C1 segment of cervical spinal cord (tissue), 14 donors: ENCODE results near the gene RPS2.
"Not testable (repeated sequence)": the region's sequence is repeated elsewhere in the genome, so short reads cannot be mapped to it uniquely, and the experiment has no call there.

Experiments
- DNase-seq, 14 donors: peaks; one replicate each; lab custom pipeline; 2025; lab: John Stamatoyannopoulos, UW

The RPS2 gene

DNA sequence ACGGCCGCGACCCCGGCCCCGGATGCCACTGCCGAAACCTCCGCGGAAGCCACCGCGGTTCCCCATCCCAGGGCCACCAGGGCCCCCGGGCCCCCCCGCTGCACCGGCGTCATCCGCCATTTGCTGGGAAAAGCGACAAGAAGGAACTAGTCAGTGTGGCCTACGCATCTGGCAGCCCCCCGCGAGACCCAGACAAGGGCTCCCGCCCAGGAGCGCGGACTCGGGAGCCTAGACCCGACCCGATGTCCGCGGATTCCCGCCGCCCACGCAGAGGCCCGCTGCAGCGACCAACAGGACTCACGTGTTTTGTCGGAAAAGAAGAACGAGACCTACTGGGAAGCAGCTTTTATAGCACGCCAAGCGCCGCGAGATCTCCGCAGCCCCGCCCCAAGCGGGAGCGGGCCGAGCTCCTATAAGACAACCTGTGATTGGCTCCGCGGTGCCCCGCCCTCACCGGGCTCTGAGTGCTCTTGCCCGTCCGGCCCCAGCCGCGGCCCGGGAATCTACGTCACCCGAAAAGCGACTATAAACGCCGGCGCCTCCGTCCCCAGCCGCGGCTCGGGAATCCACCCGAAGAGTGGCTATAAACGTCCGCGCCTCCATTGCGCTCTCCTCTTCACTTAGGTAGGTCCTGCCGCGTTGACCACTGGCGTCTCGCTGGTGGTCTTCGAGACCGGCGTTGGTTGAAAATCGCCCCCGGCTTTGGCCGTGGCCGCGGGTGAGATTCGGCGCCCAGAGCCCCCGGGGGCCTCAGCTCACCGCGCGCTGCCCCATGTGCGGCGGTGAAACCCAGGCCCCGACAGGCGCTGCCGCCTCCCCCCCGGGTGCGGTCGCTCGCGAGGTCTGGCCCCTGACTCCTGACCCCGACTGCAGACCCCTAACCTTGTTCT lies at the start of gene RPS2:
Gene RPS2 (minus strand): TSS at position 321 of the 890 bp plus-strand sequence. CDS start 201 bp downstream, at position 120.
- DNase-seq = peak; percentile 79 to 99 (median 94)

GRCh38 chr16:2013527-2013926 lies 48.9 kb upstream of the RPS2 start:
- no peak for DNase-seq

DNA sequence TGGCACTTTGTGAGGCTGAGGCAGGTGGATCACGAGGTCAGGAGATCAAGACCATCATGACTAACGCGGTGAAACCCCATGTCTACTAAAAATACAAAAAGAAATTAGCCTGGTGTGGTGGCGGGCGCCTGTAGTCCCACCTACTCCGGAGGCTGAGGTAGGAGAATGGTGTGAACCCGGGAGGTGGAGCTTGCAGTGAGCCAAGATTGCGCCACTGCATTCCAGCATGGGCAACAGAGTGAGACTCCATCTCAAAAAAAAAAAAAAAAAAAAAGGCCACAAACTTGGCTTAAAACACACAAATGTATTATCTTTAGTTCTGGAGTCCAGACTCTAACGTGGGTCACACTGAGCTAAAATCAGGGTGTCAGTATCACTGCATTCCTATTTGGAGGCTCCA lies 47.1 kb upstream of the RPS2 start:
- not testable (repeated sequence) for DNase-seq

GRCh38 chr16:2009791-2010510 lies 45.3 kb upstream of the RPS2 start, which contains the start of gene ZNF598:
Gene ZNF598, minus strand, starts transcription at chr16:2009821.
- DNase-seq = peak in 13 of 14 donors; percentile 32 to 88 (median 68)

DNA sequence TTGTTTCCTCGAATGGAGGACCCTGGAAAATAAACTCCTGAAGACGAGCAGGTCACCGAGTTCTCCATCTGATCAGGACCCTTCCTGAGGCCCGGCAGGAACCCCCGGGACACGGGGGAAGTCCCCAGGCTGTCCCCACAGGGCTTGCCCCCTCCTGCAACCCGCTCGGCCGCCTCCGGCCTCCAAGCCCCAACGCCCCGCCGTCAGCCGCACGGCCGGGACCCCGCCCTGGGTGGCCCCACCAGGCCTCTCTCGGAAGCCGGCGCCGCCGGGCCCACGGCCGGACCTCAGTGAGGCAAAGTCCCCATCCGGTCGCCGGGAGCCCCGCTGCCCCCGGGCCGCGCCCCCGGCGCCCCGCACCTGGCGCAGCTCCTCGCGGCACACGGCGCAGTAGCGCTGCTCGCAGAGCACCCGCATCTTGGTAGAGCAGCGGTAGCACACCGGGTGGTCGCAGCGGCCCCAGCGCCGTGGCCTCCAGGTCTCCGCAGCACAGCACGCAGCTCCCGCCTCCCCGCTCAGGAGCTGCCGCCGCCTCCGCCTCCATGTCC lies 44.6 kb upstream of the RPS2 start:
- DNase-seq = peak in 1 of 14 donors; percentile 35

DNA sequence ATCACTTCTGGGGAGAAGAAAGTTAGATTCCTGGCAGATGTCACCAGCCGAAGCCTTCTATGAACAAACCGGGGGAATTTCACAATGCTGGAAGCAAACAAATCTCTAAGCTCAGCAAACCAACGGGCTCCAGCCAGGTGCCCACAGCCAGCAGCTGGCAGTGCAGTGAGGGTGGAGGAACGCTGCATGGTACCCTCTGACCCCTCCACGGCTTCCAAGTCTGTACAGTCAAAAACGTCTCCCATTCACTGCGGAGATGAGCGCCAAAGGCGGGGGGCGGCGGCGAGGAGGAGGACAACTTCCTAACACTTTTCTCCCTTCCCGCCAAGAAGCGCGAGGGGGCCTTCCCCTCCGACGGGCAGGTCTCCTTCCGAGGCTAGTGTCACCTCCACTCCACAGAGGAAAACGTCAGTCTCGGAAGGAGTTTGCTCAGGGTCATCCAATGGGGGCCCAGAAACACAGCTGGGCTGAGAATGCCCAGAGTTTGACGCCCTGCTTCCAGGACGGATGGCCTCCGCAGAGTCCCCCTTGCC lies 44.1 kb upstream of the RPS2 start:
- no peak for DNase-seq

GRCh38 chr16:2008009-2008526 lies 43.4 kb upstream of the RPS2 start:
- DNase-seq = no peak

DNA sequence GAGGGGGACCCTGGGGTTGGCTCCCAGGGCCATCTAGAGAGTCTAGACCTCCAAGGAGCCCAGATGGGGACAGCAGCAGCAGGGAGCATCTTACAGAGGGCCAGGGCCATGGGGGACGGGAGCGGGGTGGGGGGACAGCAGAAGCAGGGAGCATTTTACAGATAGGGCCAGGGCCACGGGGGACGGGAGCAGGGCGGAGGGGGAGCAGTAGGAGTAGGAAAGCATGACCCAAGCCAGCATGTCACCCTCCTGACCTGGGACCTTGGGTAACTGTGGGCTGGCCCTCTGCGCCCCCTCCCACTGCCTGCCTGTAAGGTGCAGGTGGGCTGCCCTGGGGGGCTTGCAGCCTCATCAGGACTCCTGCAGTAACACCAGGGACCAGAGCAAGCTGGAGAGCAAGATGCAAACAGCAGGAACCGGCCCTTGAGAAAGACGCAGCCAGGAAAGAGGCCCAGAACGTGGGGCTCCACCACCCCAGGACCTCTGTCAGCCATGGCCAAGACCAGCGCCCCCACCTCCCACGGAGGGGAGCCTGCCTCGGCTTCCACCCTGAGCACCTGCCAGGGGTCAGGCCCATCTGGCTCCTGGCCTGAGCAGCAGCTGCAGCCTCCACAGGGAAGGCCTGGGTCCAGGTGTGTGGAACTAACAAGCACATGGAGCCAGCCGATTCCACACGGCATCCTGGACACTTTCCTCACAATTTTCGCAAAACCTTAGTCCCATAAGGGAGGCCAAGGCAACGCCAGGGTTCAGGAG lies 42.6 kb upstream of the RPS2 start:
- DNase-seq = no peak

GRCh38 chr16:2006317-2006716 lies 41.7 kb upstream of the RPS2 start:
- no peak for DNase-seq

DNA sequence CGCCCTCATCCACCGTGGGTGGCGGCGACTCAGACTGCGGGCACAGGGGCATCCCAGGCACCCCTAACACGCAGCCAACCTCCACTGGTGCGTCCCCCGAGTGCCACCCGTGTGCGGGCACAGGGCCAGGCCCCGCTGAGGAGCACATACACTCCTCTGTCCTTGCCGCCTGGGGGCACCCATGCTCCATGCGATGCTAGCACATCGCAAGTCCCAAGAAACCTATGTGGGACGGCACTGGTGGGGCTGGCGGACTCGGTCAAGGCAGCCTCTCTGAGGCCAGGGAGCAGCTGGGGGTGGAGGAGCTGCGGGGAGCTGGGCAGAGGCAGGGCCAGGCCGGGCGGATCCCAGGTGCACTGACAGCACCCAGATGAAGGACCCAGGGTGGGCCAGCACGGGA lies 41.0 kb upstream of the RPS2 start:
- DNase-seq = peak in 1 of 14 donors; percentile 63

DNA sequence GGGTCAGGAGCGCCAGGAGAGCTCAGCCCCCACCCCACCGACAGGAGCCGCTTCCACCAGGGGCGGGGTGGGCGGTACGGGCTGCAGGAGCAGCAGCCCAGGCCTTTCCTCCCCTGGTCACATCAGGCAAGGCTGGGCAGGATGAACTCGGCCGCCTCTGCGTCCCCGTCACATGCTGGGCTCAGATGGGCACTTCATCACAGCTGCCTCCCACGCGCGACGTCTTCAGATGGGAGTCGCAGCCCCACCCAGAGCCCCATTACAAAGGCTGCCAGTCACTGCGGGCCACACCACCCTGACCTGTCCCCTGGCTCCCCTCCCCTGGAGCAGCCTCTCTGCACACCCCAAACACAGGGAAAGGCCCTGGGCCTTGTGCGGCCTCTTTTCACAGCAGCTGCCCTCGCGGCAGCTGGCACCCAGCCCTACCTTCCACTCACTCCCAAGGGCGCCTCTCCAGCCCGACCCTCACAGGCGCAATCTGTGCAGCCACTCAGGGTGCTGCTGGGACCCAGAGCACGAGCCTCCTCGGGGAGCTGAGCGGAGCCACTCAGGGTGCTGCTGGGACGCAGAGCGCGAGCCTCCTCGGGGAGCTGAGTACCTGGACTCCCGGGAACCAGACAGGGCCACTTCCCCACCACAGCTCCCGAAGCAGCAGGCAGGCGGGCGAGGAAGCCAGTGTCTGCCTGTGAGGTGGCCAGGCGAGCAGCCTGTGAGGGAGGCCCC lies 40.3 kb upstream of the RPS2 start:
- no peak for DNase-seq

- peak in 10 of 14 donors; percentile 11 to 77 (median 50) for DNase-seq
Observed at GRCh38 chr16:2003827-2004641, 39.4 kb upstream of the RPS2 start.

- no peak for DNase-seq
Observed at GRCh38 chr16:2003231-2003826, 38.7 kb upstream of the RPS2 start.

DNA sequence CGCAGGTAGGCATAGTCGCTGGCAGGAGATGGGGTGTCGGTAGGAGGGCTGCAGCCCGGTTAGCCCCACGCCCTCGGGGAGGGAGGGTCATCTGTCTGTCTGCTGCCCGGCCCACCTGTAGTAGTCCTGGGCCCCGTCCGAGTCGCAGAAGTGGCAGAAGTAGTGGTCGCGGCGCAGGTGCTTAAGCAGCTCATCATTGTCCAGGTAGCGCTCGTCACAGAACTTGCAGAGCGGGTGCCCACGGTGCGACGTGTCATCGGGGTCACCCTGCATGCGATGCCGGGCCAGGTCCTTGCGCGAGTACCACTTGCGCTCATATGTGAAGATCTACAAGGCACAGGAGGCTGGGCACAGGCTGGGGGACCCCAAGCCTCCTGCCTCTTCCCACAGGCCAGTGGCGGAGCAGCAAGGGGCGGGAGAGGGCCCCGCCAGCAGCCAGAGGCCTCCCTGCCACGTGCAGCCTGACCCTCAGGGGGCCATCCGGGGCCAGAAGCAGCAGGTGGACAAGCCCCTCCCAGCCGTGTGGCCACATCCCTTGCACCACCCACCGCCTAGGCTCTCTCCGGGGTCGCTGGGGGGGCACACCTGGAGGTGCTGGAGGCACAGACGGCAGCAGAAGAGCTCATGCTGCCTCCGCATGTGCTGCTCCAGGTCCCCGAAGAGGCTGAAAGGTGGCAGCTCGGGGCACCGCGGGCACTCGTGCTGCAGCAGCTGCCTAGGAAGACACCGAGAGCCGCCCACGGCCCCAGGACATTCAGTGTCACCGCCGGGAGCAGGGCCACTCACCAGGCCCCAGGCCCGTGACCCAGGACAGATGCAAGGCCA lies 38.0 kb upstream of the RPS2 start:
- no peak for DNase-seq

DNA sequence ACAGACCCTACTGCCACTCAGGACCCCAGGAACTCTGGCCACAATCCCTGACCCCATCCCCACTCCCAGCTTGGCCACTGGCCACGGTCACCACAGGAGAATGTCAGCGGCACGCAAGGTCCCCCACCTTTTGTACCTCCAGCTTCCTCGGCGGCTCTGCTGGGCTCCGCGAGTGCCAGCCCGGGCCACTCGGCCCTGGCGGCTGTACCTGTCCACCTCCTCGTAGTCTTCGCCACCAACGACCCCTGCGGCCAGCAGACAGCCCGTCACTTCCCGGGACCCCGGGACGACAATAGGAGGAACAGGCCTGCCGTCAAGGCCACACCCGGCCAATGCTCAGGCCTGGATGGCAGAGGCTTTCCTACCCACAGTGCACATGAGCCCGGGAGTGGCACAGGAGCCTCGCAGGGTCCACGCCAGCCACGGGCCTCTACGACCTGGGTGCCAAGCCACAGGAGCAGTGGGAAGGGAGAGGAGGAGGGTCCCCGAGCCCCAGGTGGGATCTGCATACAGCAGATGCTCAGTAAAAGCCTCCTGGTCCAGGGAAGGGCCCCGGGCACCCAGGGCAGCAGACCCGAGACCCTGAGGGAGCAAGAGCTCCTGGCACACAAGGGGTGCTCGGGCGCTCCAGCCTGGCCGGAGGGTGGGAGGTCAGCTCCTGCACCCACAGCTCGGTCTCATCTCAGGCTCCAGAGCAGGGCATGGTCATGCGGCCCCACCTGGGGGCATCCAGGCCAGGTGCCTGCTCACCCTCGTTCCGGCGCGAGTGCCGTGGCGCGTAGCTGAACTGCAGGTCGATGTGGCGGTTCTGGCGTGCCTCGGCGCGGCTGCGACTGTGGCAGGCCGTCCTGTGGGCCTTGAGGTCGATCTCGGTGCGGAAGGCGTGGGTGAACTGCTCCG lies 37.1 kb upstream of the RPS2 start:
- no peak for DNase-seq

GRCh38 chr16:2001035-2001434 lies 36.4 kb upstream of the RPS2 start:
- DNase-seq = no peak

DNA sequence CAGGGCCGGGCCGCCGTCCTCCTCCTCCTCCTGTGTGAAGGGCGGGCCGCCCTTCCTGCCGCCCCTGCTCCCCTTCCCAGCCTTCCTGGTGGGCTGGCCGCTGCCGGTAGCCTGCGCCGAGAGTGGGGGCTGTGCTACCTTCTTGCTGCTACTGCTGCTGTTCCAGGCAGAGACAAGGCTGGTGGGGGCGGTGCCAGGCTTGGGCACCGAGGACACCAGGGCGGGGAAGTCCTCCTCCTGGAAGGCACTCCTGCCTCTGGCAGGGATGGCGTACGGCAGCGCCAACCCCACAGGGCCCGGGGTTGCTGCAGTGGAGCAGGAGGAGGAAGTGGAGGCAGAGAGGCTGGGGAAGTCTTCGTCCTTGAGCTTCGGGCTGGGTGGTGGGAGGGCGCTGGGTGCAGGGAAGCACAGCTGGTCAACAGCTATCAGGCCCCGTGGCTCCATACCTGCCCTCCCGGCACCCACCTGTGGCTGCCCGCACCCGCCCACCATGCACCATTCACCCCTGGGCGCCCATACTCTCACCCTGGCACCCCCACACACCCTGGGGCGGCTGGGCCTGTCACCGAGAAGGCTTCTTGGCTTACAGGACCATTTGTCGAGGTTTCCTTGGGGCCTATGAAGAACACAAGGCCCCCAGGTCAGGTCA lies 35.4 kb upstream of the RPS2 start:
- DNase-seq = no peak
